Measurements from ENCODE around the gene LENEP. TPM values are rescaled to one million over a fixed set of nuclear protein-coding genes. Genes with fewer than 3 reads are reported as not detected.

The LENEP gene
- total RNA-seq, 1 experiment from 2014 or later, result 1.3 TPM

DNA sequence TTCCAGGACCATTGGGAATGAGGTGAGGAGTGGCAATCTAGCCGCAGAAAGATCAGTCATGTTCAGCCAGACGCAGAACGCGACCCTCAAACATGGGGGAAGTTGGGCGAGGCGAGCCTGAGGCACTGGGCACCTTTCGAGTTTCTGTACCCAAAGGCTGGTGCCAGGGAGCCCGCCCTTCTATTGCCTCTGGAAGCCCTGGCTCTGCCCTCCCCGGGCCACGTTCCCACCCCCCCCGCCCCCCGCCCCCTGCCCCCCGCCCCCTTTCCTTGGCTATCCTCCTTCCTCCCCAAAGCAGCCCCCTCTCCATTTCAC lies 7.0 kb downstream of the LENEP start:
- Histone ChIP-seq H3K4me1 (replicated peaks; ENCODE audit: insufficient read depth) (peaks cover 27% of the 10 kb centered on the region), H3K27me3 (ENCODE audit: insufficient read depth, low read depth) (no peaks in the 10 kb centered on the region), H3K79me2 (ENCODE audit: low read depth) (peaks cover 35% of the 10 kb centered on the region), H4K20me1 (ENCODE audit: insufficient read depth) (no peaks in the 10 kb centered on the region), H2AFZ (peak overlapping the region; percentile 76; the same call in 1 of the 2 replicates), H3K27ac (peak overlapping the region; percentile 72), H3F3A (ENCODE audit: insufficient read depth, low read depth) (peaks cover 27% of the 10 kb centered on the region; the same call in 1 of the 2 replicates), H3K4me2 (peak overlapping the region; percentile 90), H3K36me3 (ENCODE audit: low read depth) (no peaks in the 10 kb centered on the region), H3K9me3 (ENCODE audit: insufficient read depth, low read depth) (no peaks in the 10 kb centered on the region), H3K4me3 (peak overlapping the region; percentile 80), H3K9me2 (ENCODE audit: insufficient read depth) (no peaks in the 10 kb centered on the region)
- BruUV-seq (replicated peaks), result no TSS peak
- no peak for DNase-seq
- intact Hi-C loops (cut with micrococcal nuclease; ENCODE audit: unreplicated experiment), result loop anchor here (2.0 to 5.0 kb wide), 2 partner anchors 38 to 64 kb away; partner anchors contain the start of genes PMVK and PYGO2
- POLR2A ChIA-PET (ENCODE audit: unreplicated experiment), result no interaction called here
- CTCF ChIA-PET, result interaction anchor here (0.7 kb wide), 1 partner anchor 271 kb away, joined by 4 read pairs; no protein-coding TSS in a partner anchor
- no peak for TF ChIP-seq EZH2 (IDR thresholded peaks at IDR 0.05; ENCODE audit: low read depth)
- TF ChIP-seq, protein P1, sequence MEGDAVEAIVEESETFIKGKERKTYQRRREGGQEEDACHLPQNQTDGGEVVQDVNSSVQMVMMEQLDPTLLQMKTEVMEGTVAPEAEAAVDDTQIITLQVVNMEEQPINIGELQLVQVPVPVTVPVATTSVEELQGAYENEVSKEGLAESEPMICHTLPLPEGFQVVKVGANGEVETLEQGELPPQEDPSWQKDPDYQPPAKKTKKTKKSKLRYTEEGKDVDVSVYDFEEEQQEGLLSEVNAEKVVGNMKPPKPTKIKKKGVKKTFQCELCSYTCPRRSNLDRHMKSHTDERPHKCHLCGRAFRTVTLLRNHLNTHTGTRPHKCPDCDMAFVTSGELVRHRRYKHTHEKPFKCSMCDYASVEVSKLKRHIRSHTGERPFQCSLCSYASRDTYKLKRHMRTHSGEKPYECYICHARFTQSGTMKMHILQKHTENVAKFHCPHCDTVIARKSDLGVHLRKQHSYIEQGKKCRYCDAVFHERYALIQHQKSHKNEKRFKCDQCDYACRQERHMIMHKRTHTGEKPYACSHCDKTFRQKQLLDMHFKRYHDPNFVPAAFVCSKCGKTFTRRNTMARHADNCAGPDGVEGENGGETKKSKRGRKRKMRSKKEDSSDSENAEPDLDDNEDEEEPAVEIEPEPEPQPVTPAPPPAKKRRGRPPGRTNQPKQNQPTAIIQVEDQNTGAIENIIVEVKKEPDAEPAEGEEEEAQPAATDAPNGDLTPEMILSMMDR (conservative IDR thresholded peaks at IDR 0.05), result no peak

DNA sequence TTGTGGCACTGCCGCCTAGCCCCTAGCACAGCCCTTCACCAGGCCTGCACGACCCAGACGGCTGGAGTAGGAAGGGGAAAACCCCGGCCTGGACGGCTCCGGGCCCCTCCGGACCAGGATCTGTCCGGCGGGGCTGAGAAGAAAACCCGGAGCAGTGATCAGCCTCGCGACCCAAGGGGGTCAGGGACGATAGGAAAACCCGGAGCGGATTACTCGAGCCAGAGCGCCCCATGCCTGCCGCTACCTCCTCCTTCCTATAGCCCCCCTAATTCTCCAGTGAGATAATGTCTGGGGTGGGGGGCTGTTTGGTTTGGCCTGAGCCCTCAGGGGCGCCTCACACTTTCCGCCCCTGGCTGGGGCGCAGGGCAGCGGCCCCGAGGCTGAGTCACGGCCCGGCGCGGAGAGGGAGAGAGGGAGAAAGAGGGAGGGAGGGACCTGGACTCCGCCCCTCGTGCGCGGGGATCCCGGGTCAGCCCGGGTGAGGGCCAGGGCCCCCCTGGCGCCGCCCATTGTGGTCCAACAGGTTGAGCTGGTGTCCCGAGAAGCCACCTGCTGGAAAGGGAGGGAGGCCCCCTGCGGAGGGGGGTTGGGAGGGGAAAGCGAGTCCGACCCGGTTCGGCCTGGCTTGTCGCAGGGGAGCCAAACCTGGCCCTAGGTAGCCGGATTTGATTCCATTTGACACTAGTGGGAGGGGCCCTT lies 7.5 kb downstream of the LENEP start:
- Histone ChIP-seq H3K36me3 (ENCODE audit: low read depth) (no peaks in the 10 kb centered on the region), H3K27ac (peak overlapping the region; percentile 72), H3K9me3 (ENCODE audit: insufficient read depth, low read depth) (no peaks in the 10 kb centered on the region), H2AFZ (peak overlapping the region; percentile 76), H3K79me2 (ENCODE audit: low read depth) (peaks cover 40% of the 10 kb centered on the region), H3K4me1 (replicated peaks; ENCODE audit: insufficient read depth) (peaks cover 22% of the 10 kb centered on the region), H3K27me3 (ENCODE audit: insufficient read depth, low read depth) (no peaks in the 10 kb centered on the region), H3K4me3 (peak overlapping the region; percentile 80), H4K20me1 (ENCODE audit: insufficient read depth) (no peaks in the 10 kb centered on the region), H3F3A (ENCODE audit: insufficient read depth, low read depth) (peaks cover 30% of the 10 kb centered on the region), H3K9me2 (ENCODE audit: insufficient read depth) (no peaks in the 10 kb centered on the region), H3K4me2 (peak overlapping the region; percentile 90)
- ChIA-PET CTCF (no interaction called here), POLR2A (ENCODE audit: unreplicated experiment) (interaction anchor here (0.5 to 0.7 kb wide), 3 partner anchors 7 to 1449 kb away, joined by 3 to 5 read pairs (median 4); partner anchors contain the start of gene LENEP)
- no TSS peak for BruUV-seq (replicated peaks)
- peak; percentile 84 to 98 for DNase-seq
- TF ChIP-seq, protein P1 (conservative IDR thresholded peaks at IDR 0.05), result no peak
- TF ChIP-seq EZH2 (IDR thresholded peaks at IDR 0.05; ENCODE audit: low read depth), result no peak
- intact Hi-C loops (cut with micrococcal nuclease; ENCODE audit: unreplicated experiment), result loop anchor here (1.0 to 5.0 kb wide), 4 partner anchors 28 to 64 kb away; partner anchors contain the start of genes PMVK and PYGO2

DNA sequence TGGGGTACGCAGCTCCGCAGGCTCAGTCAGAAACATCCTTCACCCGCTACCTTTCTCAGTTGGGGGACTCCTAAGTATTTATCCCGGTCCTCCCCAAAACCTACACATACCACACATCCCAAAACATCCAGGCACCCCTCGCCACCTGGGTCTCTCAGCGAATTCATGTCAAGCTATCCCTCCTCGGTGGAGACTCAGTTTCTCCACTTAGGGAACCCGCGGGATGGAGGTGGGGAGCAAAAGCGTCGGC lies 8.0 kb downstream of the LENEP start:
- H3K27me3 ChIP-seq (ENCODE audit: insufficient read depth, low read depth), result no peaks in the 10 kb centered on the region
- ChIA-PET CTCF (no interaction called here), POLR2A (ENCODE audit: unreplicated experiment) (interaction anchor here (0.5 to 0.7 kb wide), 3 partner anchors 8 to 1450 kb away, joined by 3 to 5 read pairs (median 4); partner anchors contain the start of gene LENEP)
- DNase-seq, result no peak
- no TSS peak for BruUV-seq (replicated peaks)
- peak overlapping the region; percentile 71; the same call in 1 of the 2 replicates for H2AFZ ChIP-seq
- intact Hi-C loops (cut with micrococcal nuclease; ENCODE audit: unreplicated experiment), result loop anchor here (1.0 to 5.0 kb wide), 4 partner anchors 28 to 65 kb away; partner anchors contain the start of genes PMVK and PYGO2
- peaks cover 20% of the 10 kb centered on the region for H3K4me1 ChIP-seq (replicated peaks; ENCODE audit: insufficient read depth)
- no peaks in the 10 kb centered on the region for H3K9me3 ChIP-seq (ENCODE audit: insufficient read depth, low read depth)
- peak overlapping the region; percentile 90 for H3K4me2 ChIP-seq
- H3K9me2 ChIP-seq (ENCODE audit: insufficient read depth), result no peaks in the 10 kb centered on the region
- peaks cover 28% of the 10 kb centered on the region for H3F3A ChIP-seq (ENCODE audit: insufficient read depth, low read depth)
- peaks cover 45% of the 10 kb centered on the region for H3K79me2 ChIP-seq (ENCODE audit: low read depth)
- TF ChIP-seq EZH2 (IDR thresholded peaks at IDR 0.05; ENCODE audit: low read depth), result no peak
- TF ChIP-seq, protein P1 (conservative IDR thresholded peaks at IDR 0.05), result no peak
- peak overlapping the region; percentile 72 for H3K27ac ChIP-seq
- no peaks in the 10 kb centered on the region for H3K36me3 ChIP-seq (ENCODE audit: low read depth)
- H3K4me3 ChIP-seq, result peak overlapping the region; percentile 80
- H4K20me1 ChIP-seq (ENCODE audit: insufficient read depth), result no peaks in the 10 kb centered on the region
